ENCODE measurements around the gene ALDH1L1.

DNA sequence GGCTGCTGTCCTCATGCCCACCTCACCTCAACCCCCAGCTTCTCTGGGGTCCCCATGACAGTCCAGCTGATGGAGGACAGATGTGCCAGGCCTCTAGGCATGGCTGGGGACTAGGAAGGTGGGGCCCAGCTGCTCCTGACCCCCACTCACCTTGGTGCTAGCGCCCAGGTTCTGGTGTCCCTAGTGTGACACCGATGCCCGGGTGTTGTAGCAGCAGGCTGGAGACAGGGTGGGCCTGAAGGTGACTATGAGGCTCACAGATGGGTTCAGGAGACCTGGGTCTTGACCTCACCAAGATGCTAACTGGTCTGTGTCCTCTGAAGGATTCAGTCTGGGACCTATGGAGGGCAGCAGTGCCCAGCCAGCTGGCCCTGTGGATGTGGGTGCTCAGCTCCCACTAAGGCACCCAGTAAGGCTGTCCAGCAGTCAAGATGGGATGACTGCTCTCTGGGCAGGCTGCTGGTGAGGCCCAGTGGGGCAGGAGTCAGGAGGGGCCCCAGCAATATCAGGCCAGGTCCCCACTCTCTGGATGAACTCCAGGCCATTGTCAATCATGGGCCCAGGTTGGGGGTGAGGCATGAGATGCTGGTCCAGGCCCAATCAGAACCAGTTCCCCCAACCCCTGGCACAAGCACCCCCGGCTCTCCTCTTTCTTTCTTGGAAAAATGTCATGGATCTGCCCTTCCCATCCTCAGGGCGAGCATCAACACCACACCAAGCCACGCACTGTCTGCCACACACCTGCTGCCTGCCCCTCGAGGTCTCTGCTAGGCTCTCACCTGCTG, 33.0 kb downstream of the ALDH1L1 start:
- TF ChIP-seq POLR2AphosphoS5 (IDR thresholded peaks at IDR 0.05) (no peak), EP300 (IDR thresholded peaks at IDR 0.05) (no peak)
